H9 (cell line): Measurements from ENCODE around the gene PEX5L. TPM values are rescaled to one million over a fixed set of nuclear protein-coding genes. Genes with fewer than 3 reads are reported as not detected.

Experiments used
- DNase-seq: peaks from one replicate; pipeline ENCODE4 v3.0.0-alpha.2; 2017
- H2AFZ ChIP-seq: one replicate; pipeline ENCODE4 v1.6.1; 2013; ENCODE audit warnings: mild to moderate bottlenecking, low read length, control low read depth, moderate library complexity
- H2AK5ac ChIP-seq: 2 replicates; pipeline ENCODE4 v1.6.1; 2013; ENCODE audit warnings: low read length, control low read depth, mixed read lengths; ENCODE audit not compliant: insufficient read length
- H2BK120ac ChIP-seq: one replicate; pipeline ENCODE4 v1.6.1; 2013; ENCODE audit warnings: low read depth, mild to moderate bottlenecking, low read length, control low read depth, inconsistent platforms; ENCODE audit not compliant: poor library complexity, severe bottlenecking
- H2BK12ac ChIP-seq: 2 replicates; pipeline ENCODE4 v1.6.1; 2013; ENCODE audit warnings: low read length, control low read depth, mixed read lengths, low read depth; ENCODE audit not compliant: insufficient read length
- H2BK15ac ChIP-seq: 2 replicates; pipeline ENCODE4 v1.6.1; 2013; ENCODE audit warnings: low read depth, low read length, control low read depth
- H2BK20ac ChIP-seq: one replicate; pipeline ENCODE4 v1.6.1; 2013; ENCODE audit warnings: low read depth, mild to moderate bottlenecking, low read length, control low read depth, inconsistent platforms; ENCODE audit not compliant: poor library complexity, severe bottlenecking
- H2BK5ac ChIP-seq: 2 replicates; pipeline ENCODE4 v1.6.1; 2013; ENCODE audit warnings: low read length, control low read depth, mixed read lengths; ENCODE audit not compliant: insufficient read length
- H3K14ac ChIP-seq: 2 replicates; pipeline ENCODE4 v1.6.1; 2013; ENCODE audit warnings: low read length, control low read depth; ENCODE audit not compliant: insufficient read depth
- H3K18ac ChIP-seq: 2 replicates; pipeline ENCODE4 v1.6.1; 2013; ENCODE audit warnings: low read depth, mild to moderate bottlenecking, mixed read lengths, low read length, control low read depth; ENCODE audit not compliant: insufficient read length
- H3K23ac ChIP-seq: 2 replicates; pipeline ENCODE4 v1.6.1; 2013; ENCODE audit warnings: low read length, control low read depth, mixed read lengths, low read depth; ENCODE audit not compliant: insufficient read length
- H3K23me2 ChIP-seq: 2 replicates; pipeline ENCODE4 v1.6.1; 2013; ENCODE audit warnings: low read depth, mild to moderate bottlenecking, mixed read lengths, low read length, control low read depth; ENCODE audit not compliant: insufficient read length, poor library complexity, severe bottlenecking
- H3K27ac ChIP-seq: 2 replicates; pipeline ENCODE4 v1.5.1; 2013; ENCODE audit warnings: low read length, control low read depth, mixed read lengths, low read depth; ENCODE audit not compliant: insufficient read length
- H3K27me3 ChIP-seq: 2 replicates; pipeline ENCODE4 v1.6.1; 2013; ENCODE audit warnings: low read length, control low read depth, inconsistent platforms; ENCODE audit not compliant: insufficient read depth
- H3K4ac ChIP-seq: 2 replicates; pipeline ENCODE4 v1.6.1; 2013; ENCODE audit warnings: low read depth, mild to moderate bottlenecking, control low read depth, inconsistent platforms, low read length, moderate library complexity
- H3K4me1 ChIP-seq: 2 replicates; pipeline ENCODE4 v1.6.1; 2013; ENCODE audit warnings: low read length, control low read depth, inconsistent platforms; ENCODE audit not compliant: insufficient read depth
- H3K4me2 ChIP-seq: 2 replicates; pipeline ENCODE4 v1.6.1; 2013; ENCODE audit warnings: low read length, control low read depth, mixed read lengths; ENCODE audit not compliant: insufficient read length, insufficient read depth
- H3K56ac ChIP-seq: 2 replicates; pipeline ENCODE4 v1.6.1; 2013; ENCODE audit warnings: low read depth, mild to moderate bottlenecking, mixed read lengths, low read length, control low read depth; ENCODE audit not compliant: insufficient read length
- H3K79me1 ChIP-seq: 2 replicates; pipeline ENCODE4 v1.6.1; 2013; ENCODE audit warnings: low read depth, mild to moderate bottlenecking, moderate library complexity, low read length, control low read depth, inconsistent platforms; ENCODE audit not compliant: insufficient read depth, poor library complexity, severe bottlenecking
- H3K79me2 ChIP-seq: 2 replicates; pipeline ENCODE4 v1.6.1; 2013; ENCODE audit warnings: low read length, control low read depth, inconsistent platforms; ENCODE audit not compliant: insufficient read depth
- H3K9ac ChIP-seq: 2 replicates; pipeline ENCODE4 v1.6.1; 2013; ENCODE audit warnings: low read length, control low read depth, mixed read lengths; ENCODE audit not compliant: insufficient read length; ENCODE audit errors: extremely low read depth
- H3K9me3 ChIP-seq: one replicate; pipeline ENCODE4 v1.6.1; 2013; ENCODE audit warnings: low read depth, low read length, inconsistent platforms; ENCODE audit not compliant: control insufficient read depth
- H3T11ph ChIP-seq: one replicate; pipeline ENCODE4 v1.6.1; 2013; ENCODE audit warnings: mild to moderate bottlenecking, low read length, control low read depth, inconsistent platforms
- H4K20me1 ChIP-seq: one replicate; pipeline ENCODE4 v1.6.1; 2013; ENCODE audit not compliant: control insufficient read depth, insufficient read length, insufficient read depth
- H4K5ac ChIP-seq: 2 replicates; pipeline ENCODE4 v1.6.1; 2013; ENCODE audit warnings: low read depth, mild to moderate bottlenecking, mixed read lengths, low read length, control low read depth; ENCODE audit not compliant: insufficient read length
- H4K8ac ChIP-seq: replicated peaks from 2 replicates; pipeline ENCODE4 v1.6.1; 2013; ENCODE audit warnings: low read length, control low read depth, mixed read lengths, low read depth; ENCODE audit not compliant: insufficient read length
- H4K91ac ChIP-seq: 2 replicates; pipeline ENCODE4 v1.6.1; 2013; ENCODE audit warnings: low read depth, mild to moderate bottlenecking, moderate library complexity, mixed read lengths, low read length, control low read depth; ENCODE audit not compliant: insufficient read length
- H3K27ac Mint-ChIP-seq, 3 experiments: 2 replicates in 2 of 3; 3 replicates in 1 of 3; pipeline ENCODE4 v1.8.0; 2020 to 2021; ENCODE audit warnings: mixed read lengths in 3 of 3, mild to moderate bottlenecking in 1 of 3, moderate library complexity in 1 of 3
- H3K27me3 Mint-ChIP-seq: 2 replicates; pipeline ENCODE4 v1.8.0; 2021; ENCODE audit warnings: low read depth, mild to moderate bottlenecking, moderate library complexity, mixed read lengths
- H3K36me3 Mint-ChIP-seq, 3 experiments: 2 replicates in 2 of 3; 3 replicates in 1 of 3; pipeline ENCODE4 v1.8.0; 2020 to 2021; ENCODE audit warnings: low read depth in 3 of 3, mixed read lengths in 3 of 3; ENCODE audit not compliant: insufficient read depth in 1 of 3
- H3K4me1 Mint-ChIP-seq, 2 experiments: 2 replicates each; pipeline ENCODE4 v1.8.0; 2020; ENCODE audit warnings: mixed read lengths in 2 of 2
- H3K4me3 Mint-ChIP-seq, 2 experiments: 2 replicates in 1 of 2; 3 replicates in 1 of 2; pipeline ENCODE4 v1.8.0; 2020 to 2021; ENCODE audit warnings: mild to moderate bottlenecking in 2 of 2, mixed read lengths in 2 of 2, moderate library complexity in 1 of 2
- H3K9me3 Mint-ChIP-seq, 2 experiments: 2 replicates in 1 of 2; 3 replicates in 1 of 2; pipeline ENCODE4 v1.8.0; 2020; ENCODE audit warnings: mild to moderate bottlenecking in 2 of 2, mixed read lengths in 2 of 2, moderate library complexity in 1 of 2
- CTCF ChIP-seq: fragments of 200-600 bp; sonication (generic); conservative IDR thresholded peaks from 3 replicates; pipeline ENCODE4 v1.8.0; 2021; ENCODE audit warnings: antibody characterized with exemption, mild to moderate bottlenecking
- WGBS: extraction: QIAGEN DNeasy Blood & Tissue Kit; methylation state at CpG from one replicate; pipeline ENCODE4 v1.1.7; 2013; ENCODE audit warnings: missing lambda C conversion rate, low lambda C conversion rate, mixed read lengths; ENCODE audit not compliant: insufficient read length; ENCODE audit errors: extremely low coverage; 5-methylcytosine and 5-hydroxymethylcytosine counted together
- total RNA-seq: library from RNA; stranded (reverse); gene quantifications from 2 replicates; pipeline ENCODE4 v1.2.1, GENCODE V29; 2021

The PEX5L gene
- total RNA-seq, 1 experiment from 2014 or later: 0.85 TPM

- Histone ChIP-seq H3K4me2 (no peak overlapping the region), H2BK15ac (no peak overlapping the region), H3T11ph (no peak overlapping the region), H3K27ac (no peak overlapping the region), H3K9me3 (no peaks in the 10 kb centered on the region), H4K91ac (no peak overlapping the region), H3K4ac (no peak overlapping the region), H2BK12ac (no peak overlapping the region), H2AFZ (no peak overlapping the region), H4K5ac (no peak overlapping the region), H2BK20ac (no peak overlapping the region), H3K23ac (no peak overlapping the region), H2AK5ac (no peak overlapping the region), H3K14ac (no peak overlapping the region), H3K18ac (no peak overlapping the region), H3K56ac (no peak overlapping the region), H2BK5ac (no peak overlapping the region), H4K20me1 (no peaks in the 10 kb centered on the region), H3K79me1 (no peaks in the 10 kb centered on the region), H3K79me2 (no peaks in the 10 kb centered on the region), H3K4me1 (no peaks in the 10 kb centered on the region), H4K8ac (no peak overlapping the region), H2BK120ac (no peak overlapping the region), H3K9ac (no peak overlapping the region), H3K27me3 (no peaks in the 10 kb centered on the region), H3K23me2 (no peaks in the 10 kb centered on the region)
- no peak overlapping the region for H3K27ac Mint-ChIP-seq
- H3K27me3 Mint-ChIP-seq: no peaks in the 10 kb centered on the region
- H3K4me3 Mint-ChIP-seq: no peak overlapping the region
- WGBS: no CpG with 5 or more reads among the region's 5 CpGs
- no peaks in the 10 kb centered on the region for H3K36me3 Mint-ChIP-seq
- no peak for TF ChIP-seq CTCF
- H3K4me1 Mint-ChIP-seq: peaks cover 0 to under 1% of the 10 kb centered on the region in 2 experiments; a peak in 1 of 4 replicates
- no peaks in the 10 kb centered on the region for H3K9me3 Mint-ChIP-seq
- DNase-seq: no peak
These were observed 75.0 kb downstream of the PEX5L start for GRCh38 chr3:179961703-179962078.
